AG04449 (cell line): ENCODE measurements around the gene SLC16A2.

ENCODE experiments used
- CTCF ChIA-PET: fragments of 350-600 bp; formaldehyde crosslinking; extraction: SDS; loops from one replicate; lab custom pipeline; 2021; ENCODE audit warnings: antibody characterized with exemption; lab: Yijun Ruan, JAX
- POLR2A ChIA-PET: fragments of 400-600, 350-600 bp; formaldehyde crosslinking; extraction: SDS; loops from one replicate; lab custom pipeline; 2020; ENCODE audit warnings: antibody characterized with exemption, inconsistent platforms; lab: Yijun Ruan, JAX
- DNase-seq: peaks from one replicate; pipeline ENCODE4 v3.0.0-alpha.2; 2010; ENCODE audit warnings: low read depth, low spot score
- H3K4me3 ChIP-seq: 2 replicates; pipeline ENCODE4 v1.5.1; 2011; ENCODE audit warnings: low read depth, mild to moderate bottlenecking, control low read depth, low read length
- CTCF ChIP-seq: IDR thresholded peaks from one replicate; pipeline ENCODE4 v1.5.1; 2011; ENCODE audit warnings: mild to moderate bottlenecking, moderate library complexity, low read length, control low read depth, inconsistent platforms; ENCODE audit not compliant: insufficient read depth; ENCODE audit errors: missing control alignments

Gene SLC16A2

GRCh38 chrX:74505437-74505836 is 84.1 kb downstream of the SLC16A2 start:
- no peak for DNase-seq
- POLR2A ChIA-PET = no interaction called here
- no peak overlapping the region for H3K4me3 ChIP-seq
- CTCF ChIA-PET = no interaction called here
- TF ChIP-seq CTCF = no peak

- DNase-seq = no peak
- CTCF ChIA-PET = no interaction called here
- TF ChIP-seq CTCF = no peak
- no peak overlapping the region for H3K4me3 ChIP-seq
- POLR2A ChIA-PET = no interaction called here
These were observed 85.2 kb downstream of the SLC16A2 start for GRCh38 chrX:74506317-74507115.

GRCh38 chrX:74507191-74507590 is 85.9 kb downstream of the SLC16A2 start:
- DNase-seq = no peak
- ChIA-PET CTCF (no interaction called here), POLR2A (no interaction called here)
- TF ChIP-seq CTCF = no peak
- no peak overlapping the region for H3K4me3 ChIP-seq

GRCh38 chrX:74509989-74510388 is 88.7 kb downstream of the SLC16A2 start:
- no peak overlapping the region for H3K4me3 ChIP-seq
- no peak for TF ChIP-seq CTCF
- CTCF ChIA-PET = no interaction called here
- POLR2A ChIA-PET = no interaction called here
- DNase-seq = no peak

GRCh38 chrX:74510401-74510800 is 89.1 kb downstream of the SLC16A2 start:
- no peak for TF ChIP-seq CTCF
- H3K4me3 ChIP-seq = no peak overlapping the region
- DNase-seq = no peak
- ChIA-PET CTCF (no interaction called here), POLR2A (no interaction called here)

GRCh38 chrX:74511704-74512103 is 90.4 kb downstream of the SLC16A2 start:
- ChIA-PET CTCF (no interaction called here), POLR2A (no interaction called here)
- H3K4me3 ChIP-seq = no peak overlapping the region
- TF ChIP-seq CTCF = no peak
- DNase-seq = no peak
